ENCODE data around the gene SLC35F3. TPM values are rescaled to one million over a fixed set of nuclear protein-coding genes. Genes with fewer than 3 reads are reported as not detected.
"Not testable (repeated sequence)": the region's sequence is repeated elsewhere in the genome, so short reads cannot be mapped to it uniquely, and the experiment has no call there.

Gene SLC35F3
- total RNA-seq, 1 donor from 2014 or later, result 0.57 TPM

- peak overlapping the region; percentile 16 for H3K9ac ChIP-seq (ENCODE audit: low read length)
- DNase-seq (ENCODE audit: low read depth) (peak; percentile 36), FAIRE-seq (no peak)
- no peak overlapping the region for H3K4me3 Mint-ChIP-seq (ENCODE audit: unreplicated experiment)
- H3K27me3 ChIP-seq (ENCODE audit: insufficient read depth, low read length), result no peaks in the 10 kb centered on the region
- peaks cover 5% of the 10 kb centered on the region for H3K27me3 Mint-ChIP-seq (ENCODE audit: low read depth, unreplicated experiment)
- no peaks in the 10 kb centered on the region for H3K36me3 Mint-ChIP-seq (ENCODE audit: low read depth, unreplicated experiment)
- H3K27ac Mint-ChIP-seq (ENCODE audit: unreplicated experiment), result no peak overlapping the region
- H3K79me2 ChIP-seq (ENCODE audit: insufficient read depth, low read length), result no peaks in the 10 kb centered on the region
- H3K36me3 ChIP-seq (ENCODE audit: insufficient read depth, low read length), result no peaks in the 10 kb centered on the region
- no peaks in the 10 kb centered on the region for H4K20me1 ChIP-seq (ENCODE audit: insufficient read depth, low read length)
- no peak for TF ChIP-seq CTCF (IDR thresholded peaks at IDR 0.05; ENCODE audit: insufficient read depth, low read depth, low read length)
- TF ChIP-seq EZH2 (IDR thresholded peaks at IDR 0.05; ENCODE audit: insufficient read depth, low read length), result no peak
- no peak overlapping the region for H2AFZ ChIP-seq (ENCODE audit: low read depth, low read length)
- H3K4me1 ChIP-seq (ENCODE audit: insufficient read depth, low read length), result peaks cover 9% of the 10 kb centered on the region
- peaks cover 2% of the 10 kb centered on the region for H3K9me3 Mint-ChIP-seq (ENCODE audit: unreplicated experiment)
- peak overlapping the region; percentile 42 for H3K4me2 ChIP-seq (ENCODE audit: low read length)
- H3K27ac ChIP-seq (ENCODE audit: low read depth, low read length), result peak overlapping the region; percentile 70
- H3K4me1 Mint-ChIP-seq (ENCODE audit: low read depth, unreplicated experiment), result no peaks in the 10 kb centered on the region
- H3K9me3 ChIP-seq (ENCODE audit: insufficient read depth, low read depth, low read length), result no peaks in the 10 kb centered on the region
- H3K4me3 ChIP-seq (ENCODE audit: insufficient read depth, low read depth, low read length), result no peak overlapping the region
Measured at GRCh38 chr1:234148816-234149215, 244.3 kb downstream of the SLC35F3 start.

GRCh38 chr1:234149217-234149616, 244.7 kb downstream of the SLC35F3 start:
- H2AFZ ChIP-seq (ENCODE audit: low read depth, low read length), result no peak overlapping the region
- H3K4me3 Mint-ChIP-seq (ENCODE audit: unreplicated experiment), result no peak overlapping the region
- H3K4me2 ChIP-seq (ENCODE audit: low read length), result peak overlapping the region; percentile 42
- no peaks in the 10 kb centered on the region for H3K4me1 Mint-ChIP-seq (ENCODE audit: low read depth, unreplicated experiment)
- H3K79me2 ChIP-seq (ENCODE audit: insufficient read depth, low read length), result no peaks in the 10 kb centered on the region
- H3K27me3 Mint-ChIP-seq (ENCODE audit: low read depth, unreplicated experiment), result peaks cover 5% of the 10 kb centered on the region
- no peaks in the 10 kb centered on the region for H3K36me3 Mint-ChIP-seq (ENCODE audit: low read depth, unreplicated experiment)
- no peaks in the 10 kb centered on the region for H3K27me3 ChIP-seq (ENCODE audit: insufficient read depth, low read length)
- no peak for FAIRE-seq
- H3K27ac Mint-ChIP-seq (ENCODE audit: unreplicated experiment), result no peak overlapping the region
- peak overlapping the region; percentile 16 for H3K9ac ChIP-seq (ENCODE audit: low read length)
- peak overlapping the region; percentile 70 for H3K27ac ChIP-seq (ENCODE audit: low read depth, low read length)
- H3K9me3 ChIP-seq (ENCODE audit: insufficient read depth, low read depth, low read length), result no peaks in the 10 kb centered on the region
- H3K4me3 ChIP-seq (ENCODE audit: insufficient read depth, low read depth, low read length), result no peak overlapping the region
- peaks cover 9% of the 10 kb centered on the region for H3K4me1 ChIP-seq (ENCODE audit: insufficient read depth, low read length)
- no peak for TF ChIP-seq CTCF (IDR thresholded peaks at IDR 0.05; ENCODE audit: insufficient read depth, low read depth, low read length)
- no peak for TF ChIP-seq EZH2 (IDR thresholded peaks at IDR 0.05; ENCODE audit: insufficient read depth, low read length)
- DNase-seq (ENCODE audit: low read depth), result peak; percentile 90
- H3K9me3 Mint-ChIP-seq (ENCODE audit: unreplicated experiment), result peaks cover 2% of the 10 kb centered on the region
- no peaks in the 10 kb centered on the region for H3K36me3 ChIP-seq (ENCODE audit: insufficient read depth, low read length)
- no peaks in the 10 kb centered on the region for H4K20me1 ChIP-seq (ENCODE audit: insufficient read depth, low read length)

GRCh38 chr1:234150892-234151291, 246.4 kb downstream of the SLC35F3 start:
- Histone ChIP-seq H3K9ac (ENCODE audit: low read length) (no peak overlapping the region), H3K36me3 (ENCODE audit: insufficient read depth, low read length) (no peaks in the 10 kb centered on the region), H3K9me3 (ENCODE audit: insufficient read depth, low read depth, low read length) (no peaks in the 10 kb centered on the region), H2AFZ (ENCODE audit: low read depth, low read length) (no peak overlapping the region), H3K4me3 (ENCODE audit: insufficient read depth, low read depth, low read length) (no peak overlapping the region), H4K20me1 (ENCODE audit: insufficient read depth, low read length) (no peaks in the 10 kb centered on the region), H3K4me1 (ENCODE audit: insufficient read depth, low read length) (peaks cover 9% of the 10 kb centered on the region), H3K27ac (ENCODE audit: low read depth, low read length) (no peak overlapping the region), H3K4me2 (ENCODE audit: low read length) (no peak overlapping the region), H3K79me2 (ENCODE audit: insufficient read depth, low read length) (no peaks in the 10 kb centered on the region), H3K27me3 (ENCODE audit: insufficient read depth, low read length) (no peaks in the 10 kb centered on the region)
- Mint-ChIP-seq H3K36me3 (ENCODE audit: low read depth, unreplicated experiment) (no peaks in the 10 kb centered on the region), H3K4me3 (ENCODE audit: unreplicated experiment) (no peak overlapping the region), H3K27ac (ENCODE audit: unreplicated experiment) (no peak overlapping the region), H3K4me1 (ENCODE audit: low read depth, unreplicated experiment) (no peaks in the 10 kb centered on the region), H3K27me3 (ENCODE audit: low read depth, unreplicated experiment) (peaks cover 5% of the 10 kb centered on the region), H3K9me3 (ENCODE audit: unreplicated experiment) (peaks cover 2% of the 10 kb centered on the region)
- no peak for DNase-seq (ENCODE audit: low read depth)
- TF ChIP-seq CTCF (IDR thresholded peaks at IDR 0.05; ENCODE audit: insufficient read depth, low read depth, low read length) (no peak), EZH2 (IDR thresholded peaks at IDR 0.05; ENCODE audit: insufficient read depth, low read length) (no peak)
- no peak for FAIRE-seq

- H3K4me3 Mint-ChIP-seq (ENCODE audit: unreplicated experiment), result not testable (repeated sequence)
Measured at GRCh38 chr1:234152344-234152743, 247.9 kb downstream of the SLC35F3 start.

More at GRCh38 chr1:234152344-234152743, 247.9 kb downstream of the SLC35F3 start:
- not testable (repeated sequence) for H3K36me3 ChIP-seq (ENCODE audit: insufficient read depth, low read length); H3K9ac ChIP-seq (ENCODE audit: low read length); H3K36me3 Mint-ChIP-seq (ENCODE audit: low read depth, unreplicated experiment); H3K9me3 ChIP-seq (ENCODE audit: insufficient read depth, low read depth, low read length); H3K27me3 Mint-ChIP-seq (ENCODE audit: low read depth, unreplicated experiment); H4K20me1 ChIP-seq (ENCODE audit: insufficient read depth, low read length); H3K27ac Mint-ChIP-seq (ENCODE audit: unreplicated experiment); H3K27ac ChIP-seq (ENCODE audit: low read depth, low read length); H3K4me3 ChIP-seq (ENCODE audit: insufficient read depth, low read depth, low read length); H3K4me1 ChIP-seq (ENCODE audit: insufficient read depth, low read length); DNase-seq (ENCODE audit: low read depth); H3K27me3 ChIP-seq (ENCODE audit: insufficient read depth, low read length); H3K79me2 ChIP-seq (ENCODE audit: insufficient read depth, low read length); H3K4me2 ChIP-seq (ENCODE audit: low read length); H3K9me3 Mint-ChIP-seq (ENCODE audit: unreplicated experiment); H2AFZ ChIP-seq (ENCODE audit: low read depth, low read length); H3K4me1 Mint-ChIP-seq (ENCODE audit: low read depth, unreplicated experiment); FAIRE-seq

Measured in astrocyte (in vitro differentiated cells and primary cell).